Activated CD4-positive, alpha-beta T cell treated with anti-CD3 and anti-CD28 coated beads for 36 hours (primary cell): Measurements from ENCODE around the gene RMI2. TPM values are rescaled to one million over a fixed set of nuclear protein-coding genes. Genes with fewer than 3 reads are reported as not detected.

Source experiments
- ATAC-seq: fragments of 200-7000 bp; cut with Tn5 transposase; one replicate; pipeline ENCODE4 v1.10.0; 2021; ENCODE audit warnings: mild to moderate bottlenecking, moderate library complexity
- CTCF ChIA-PET: fragments of 350-600 bp; sonication (Branson Sonifier 250); formaldehyde crosslinking; loops from one replicate; lab custom pipeline; 2021; ENCODE audit warnings: antibody characterized with exemption; lab: Charles Lee
- POLR2A ChIA-PET: fragments of 350-600 bp; sonication (Branson Sonifier 250); formaldehyde crosslinking; loops from one replicate; lab custom pipeline; 2021; ENCODE audit warnings: antibody characterized with exemption, inconsistent platforms; lab: Charles Lee
- DNase-seq: peaks from one replicate; pipeline ENCODE4 v3.0.0-alpha.2; 2020
- H3K27ac Mint-ChIP-seq: one replicate; pipeline ENCODE4 v1.8.0; 2021; ENCODE audit warnings: mixed read lengths
- H3K27me3 Mint-ChIP-seq: one replicate; pipeline ENCODE4 v1.8.0; 2021; ENCODE audit warnings: mixed read lengths
- H3K36me3 Mint-ChIP-seq: one replicate; pipeline ENCODE4 v1.8.0; 2021; ENCODE audit warnings: low read depth, mixed read lengths
- H3K4me1 Mint-ChIP-seq: one replicate; pipeline ENCODE4 v1.8.0; 2021; ENCODE audit warnings: mixed read lengths
- H3K4me3 Mint-ChIP-seq: one replicate; pipeline ENCODE4 v1.8.0; 2021; ENCODE audit warnings: mild to moderate bottlenecking, moderate library complexity, mixed read lengths
- H3K9me3 Mint-ChIP-seq: one replicate; pipeline ENCODE4 v1.8.0; 2021; ENCODE audit warnings: low read depth, mixed read lengths
- intact Hi-C, 2 experiments: fragments of 100-400 bp; cut with DNase I in 1 of 2; cut with micrococcal nuclease in 1 of 2; formaldehyde crosslinking; loops; one replicate each; pipeline versions ENCODE4 v1.14.2 to v1.15.1; 2022 to 2024; cut with DNase I, micrococcal nuclease
- total RNA-seq, 2 experiments: library from RNA; stranded (reverse); gene quantifications; one replicate each; pipeline ENCODE4 v1.2.3, GENCODE V29; 2021

RMI2 gene
- total RNA-seq, 2 experiments from 2014 or later = 56.0 to 69.8 TPM

- ChIA-PET POLR2A (interaction anchor here (1.2 kb wide), 1 partner anchor 296 kb away, joined by 3 read pairs; no protein-coding TSS in a partner anchor), CTCF (interaction anchor here (0.9 to 1.1 kb wide), 2 partner anchors 90 to 384 kb away, joined by 3 to 4 read pairs; no protein-coding TSS in a partner anchor)
- Mint-ChIP-seq H3K36me3 (peaks cover 33% of the 10 kb centered on the region), H3K27me3 (no peaks in the 10 kb centered on the region), H3K4me1 (peaks cover 45% of the 10 kb centered on the region), H3K4me3 (no peak overlapping the region), H3K9me3 (no peaks in the 10 kb centered on the region), H3K27ac (no peak overlapping the region)
- no peak for DNase-seq
- intact Hi-C loops = loop anchor here in 1 of 2 experiments (1.0 kb wide), 1 partner anchor 13 kb away; no protein-coding TSS in a partner anchor
- no peak for ATAC-seq
Measured at GRCh38 chr16:11347831-11348230, 2.6 kb downstream of the RMI2 start.

GRCh38 chr16:11348737-11349598, 3.7 kb downstream of the RMI2 start:
- no peak overlapping the region for H3K4me3 Mint-ChIP-seq
- intact Hi-C loops = loop anchor here in 1 of 2 experiments (1.0 kb wide), 1 partner anchor 12 kb away; no protein-coding TSS in a partner anchor
- no peaks in the 10 kb centered on the region for H3K27me3 Mint-ChIP-seq
- H3K9me3 Mint-ChIP-seq = no peaks in the 10 kb centered on the region
- ATAC-seq = no peak
- no peak for DNase-seq
- no peak overlapping the region for H3K27ac Mint-ChIP-seq
- ChIA-PET POLR2A (no interaction called here), CTCF (interaction anchor here (0.6 kb wide), 2 partner anchors 11 to 48 kb away, joined by 3 to 4 read pairs; no protein-coding TSS in a partner anchor)
- peaks cover 44% of the 10 kb centered on the region for H3K36me3 Mint-ChIP-seq
- H3K4me1 Mint-ChIP-seq = peaks cover 55% of the 10 kb centered on the region

GRCh38 chr16:11349599-11350276, 4.5 kb downstream of the RMI2 start:
- ChIA-PET CTCF (interaction anchor here (0.6 to 0.8 kb wide), 2 partner anchors 47 to 210 kb away, joined by 3 to 4 read pairs; no protein-coding TSS in a partner anchor), POLR2A (no interaction called here)
- DNase-seq (no peak), ATAC-seq (no peak)
- Mint-ChIP-seq H3K27ac (no peak overlapping the region), H3K36me3 (peaks cover 44% of the 10 kb centered on the region), H3K27me3 (no peaks in the 10 kb centered on the region), H3K4me1 (peaks cover 63% of the 10 kb centered on the region), H3K4me3 (no peak overlapping the region), H3K9me3 (no peaks in the 10 kb centered on the region)
- intact Hi-C loops = loop anchor here in 1 of 2 experiments (5.0 kb wide), 1 partner anchor 52 kb away; no protein-coding TSS in a partner anchor

GRCh38 chr16:11350519-11350918, 5.3 kb downstream of the RMI2 start:
- POLR2A ChIA-PET = no interaction called here
- Mint-ChIP-seq H3K9me3 (no peaks in the 10 kb centered on the region), H3K4me3 (no peak overlapping the region), H3K36me3 (peaks cover 44% of the 10 kb centered on the region), H3K27ac (no peak overlapping the region), H3K27me3 (no peaks in the 10 kb centered on the region), H3K4me1 (peaks cover 67% of the 10 kb centered on the region)
- ATAC-seq (no peak), DNase-seq (no peak)
- CTCF ChIA-PET = interaction anchor here (0.8 kb wide), 1 partner anchor 211 kb away, joined by 3 read pairs; no protein-coding TSS in a partner anchor
- intact Hi-C loops = loop anchor here in 1 of 2 experiments (5.0 kb wide), 1 partner anchor 53 kb away; no protein-coding TSS in a partner anchor

GRCh38 chr16:11350921-11351335, 5.7 kb downstream of the RMI2 start:
- ChIA-PET POLR2A (no interaction called here), CTCF (interaction anchor here (0.8 kb wide), 1 partner anchor 211 kb away, joined by 3 read pairs; no protein-coding TSS in a partner anchor)
- H3K27ac Mint-ChIP-seq = no peak overlapping the region
- no peak overlapping the region for H3K4me3 Mint-ChIP-seq
- H3K27me3 Mint-ChIP-seq = no peaks in the 10 kb centered on the region
- ATAC-seq = no peak
- peaks cover 48% of the 10 kb centered on the region for H3K36me3 Mint-ChIP-seq
- intact Hi-C loops = loop anchor here in 1 of 2 experiments (5.0 kb wide), 1 partner anchor 54 kb away; no protein-coding TSS in a partner anchor
- H3K4me1 Mint-ChIP-seq = peaks cover 71% of the 10 kb centered on the region
- H3K9me3 Mint-ChIP-seq = no peaks in the 10 kb centered on the region
- no peak for DNase-seq

GRCh38 chr16:11353158-11353557, 7.9 kb downstream of the RMI2 start:
- no peak overlapping the region for H3K4me3 Mint-ChIP-seq
- peaks cover 41% of the 10 kb centered on the region for H3K36me3 Mint-ChIP-seq
- H3K9me3 Mint-ChIP-seq = no peaks in the 10 kb centered on the region
- peaks cover 76% of the 10 kb centered on the region for H3K4me1 Mint-ChIP-seq
- H3K27me3 Mint-ChIP-seq = peaks cover 4% of the 10 kb centered on the region
- ATAC-seq = no peak
- POLR2A ChIA-PET = interaction anchor here (0.7 kb wide), 1 partner anchor 101 kb away, joined by 3 read pairs; no protein-coding TSS in a partner anchor
- H3K27ac Mint-ChIP-seq = peak overlapping the region; percentile 59
- CTCF ChIA-PET = interaction anchor here (0.6 to 1.7 kb wide), 11 partner anchors 18 to 742 kb away, joined by 3 to 9 read pairs (median 3); partner anchors contain the start of gene SOCS1
- intact Hi-C loops = loop anchor here in 1 of 2 experiments (5.0 kb wide), 1 partner anchor 56 kb away; no protein-coding TSS in a partner anchor
- no peak for DNase-seq

GRCh38 chr16:11354407-11354732, 9.1 kb downstream of the RMI2 start:
- Mint-ChIP-seq H3K27ac (peak overlapping the region; percentile 95), H3K4me1 (peaks cover 69% of the 10 kb centered on the region), H3K9me3 (no peaks in the 10 kb centered on the region), H3K36me3 (peaks cover 33% of the 10 kb centered on the region), H3K4me3 (peak overlapping the region; percentile 46), H3K27me3 (peaks cover 4% of the 10 kb centered on the region)
- POLR2A ChIA-PET = interaction anchor here (0.7 to 1.9 kb wide), 10 partner anchors 8 to 390 kb away, joined by 3 to 25 read pairs (median 4); partner anchors contain the start of gene SOCS1
- no peak for DNase-seq
- CTCF ChIA-PET = interaction anchor here (0.7 to 1.8 kb wide), 20 partner anchors 9 to 418 kb away, joined by 3 to 11 read pairs (median 4); partner anchors contain the start of genes SOCS1 and TNP2
- intact Hi-C loops = loop anchor here (1.0 to 5.0 kb wide), 13 partner anchors 9 to 398 kb away; partner anchors contain the start of genes SOCS1 (in 2 of the 2) and RMI2 (in 1 of the 2)
- peak; percentile 27 for ATAC-seq

- peaks cover 4% of the 10 kb centered on the region for H3K27me3 Mint-ChIP-seq
- DNase-seq (peak; percentile 90), ATAC-seq (peak; percentile 87)
- peak overlapping the region; percentile 95 for H3K27ac Mint-ChIP-seq
- ChIA-PET CTCF (interaction anchor here (0.7 to 1.8 kb wide), 18 partner anchors 9 to 398 kb away, joined by 3 to 11 read pairs (median 4); partner anchors contain the start of genes SOCS1 and TNP2), POLR2A (interaction anchor here (0.5 to 1.9 kb wide), 11 partner anchors 9 to 391 kb away, joined by 3 to 25 read pairs (median 3); partner anchors contain the start of gene SOCS1)
- peak overlapping the region; percentile 46 for H3K4me3 Mint-ChIP-seq
- intact Hi-C loops = loop anchor here (1.0 to 5.0 kb wide), 16 partner anchors 10 to 398 kb away; partner anchors contain the start of genes RMI2 (in 2 of the 2) and SOCS1 (in 2 of the 2)
- no peaks in the 10 kb centered on the region for H3K9me3 Mint-ChIP-seq
- H3K36me3 Mint-ChIP-seq = peaks cover 33% of the 10 kb centered on the region
- peaks cover 65% of the 10 kb centered on the region for H3K4me1 Mint-ChIP-seq
Measured at GRCh38 chr16:11354733-11355574, 9.7 kb downstream of the RMI2 start.

GRCh38 chr16:11355862-11356261, 10.6 kb downstream of the RMI2 start:
- Mint-ChIP-seq H3K4me3 (peak overlapping the region; percentile 46), H3K27me3 (peaks cover 5% of the 10 kb centered on the region), H3K36me3 (peaks cover 30% of the 10 kb centered on the region), H3K4me1 (peaks cover 64% of the 10 kb centered on the region), H3K9me3 (no peaks in the 10 kb centered on the region), H3K27ac (peak overlapping the region; percentile 95)
- intact Hi-C loops = loop anchor here (1.0 to 5.0 kb wide), 11 partner anchors 11 to 399 kb away; partner anchors contain the start of genes RMI2 (in 1 of the 2) and SOCS1 (in 1 of the 2)
- POLR2A ChIA-PET = interaction anchor here (1.1 to 1.9 kb wide), 3 partner anchors 100 to 104 kb away, joined by 5 to 25 read pairs (median 5); partner anchors contain the start of gene SOCS1
- CTCF ChIA-PET = interaction anchor here (0.6 to 2.2 kb wide), 15 partner anchors 14 to 395 kb away, joined by 3 to 18 read pairs (median 7); partner anchors contain the start of gene SOCS1
- ATAC-seq (no peak), DNase-seq (peak; percentile 20)
